GM18873 (cell line): Measurements from ENCODE around the gene OR5B3.
"Not testable (repeated sequence)": the region's sequence is repeated elsewhere in the genome, so short reads cannot be mapped to it uniquely, and the experiment has no call there.

Source experiments
- ATAC-seq: cut with Tn5 transposase; IDR thresholded peaks from one replicate; pipeline ENCODE4 v1.9.1; 2021; ENCODE audit warnings: mild to moderate bottlenecking, moderate library complexity, moderate number of reproducible peaks; ENCODE audit not compliant: unreplicated experiment, low FRiP score

The OR5B3 gene

DNA sequence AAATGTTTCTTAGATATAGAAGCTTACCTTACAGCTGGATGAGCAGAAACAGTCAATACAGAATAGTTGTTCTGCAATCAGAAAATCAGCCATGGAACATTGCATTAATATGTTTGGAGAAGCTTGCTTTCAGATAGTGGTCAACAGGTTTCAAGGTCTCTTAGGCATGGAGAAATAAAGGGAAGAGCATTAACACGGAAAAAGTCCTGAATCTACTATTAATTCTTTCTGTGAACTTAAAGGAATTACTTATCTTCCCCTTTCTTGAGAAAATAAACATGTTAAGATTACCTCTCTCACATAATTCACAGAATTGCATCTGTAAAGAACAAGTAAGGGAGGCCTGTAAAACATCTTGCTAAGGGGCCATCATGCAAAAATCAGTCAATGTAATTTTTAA is at the start of gene OR5B3:
Gene OR5B3, minus strand, starts transcription at position 101 of the 400 bp plus-strand sequence. CDS start 3,465 bp downstream, outside the sequence.
- no peak for ATAC-seq

DNA sequence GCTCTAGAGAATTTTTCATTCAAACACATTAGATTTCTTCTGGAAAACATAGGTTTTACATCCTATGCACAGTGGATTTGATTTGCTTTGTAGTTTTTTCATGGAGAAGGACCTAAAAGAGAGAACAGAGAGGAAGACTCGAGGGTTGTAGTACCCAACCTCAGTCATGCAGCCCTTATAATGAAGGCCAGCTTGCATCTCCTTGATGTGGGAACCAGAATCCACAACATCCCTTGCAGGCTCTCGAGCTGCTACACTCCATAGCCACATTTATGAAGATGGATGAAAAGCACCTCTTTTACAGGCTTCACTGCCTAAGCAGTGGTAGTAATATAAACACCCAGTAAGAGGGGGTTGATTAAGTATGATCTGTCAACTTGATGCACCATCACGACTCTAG is 44.9 kb upstream of the OR5B3 start:
- no peak for ATAC-seq

DNA sequence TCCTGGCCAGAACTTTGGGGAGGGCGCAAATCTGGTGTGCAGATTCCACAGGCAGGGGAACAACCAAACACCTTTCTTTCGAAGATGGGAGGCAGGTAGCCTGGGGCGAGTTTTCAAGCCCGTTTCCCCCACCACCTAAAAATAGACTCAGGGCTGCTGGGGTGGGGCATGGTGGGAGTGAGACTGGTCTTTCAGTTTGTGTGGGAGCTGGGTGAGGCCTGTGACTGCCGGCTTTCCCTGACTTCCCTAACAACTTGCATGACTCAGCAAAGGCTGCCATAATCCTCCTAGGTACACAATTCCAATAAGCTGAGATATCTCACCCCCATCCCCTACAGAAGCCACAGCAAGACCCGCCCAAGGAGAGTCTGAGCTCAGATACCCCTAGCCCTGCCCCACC is 39.6 kb upstream of the OR5B3 start:
- no peak for ATAC-seq

DNA sequence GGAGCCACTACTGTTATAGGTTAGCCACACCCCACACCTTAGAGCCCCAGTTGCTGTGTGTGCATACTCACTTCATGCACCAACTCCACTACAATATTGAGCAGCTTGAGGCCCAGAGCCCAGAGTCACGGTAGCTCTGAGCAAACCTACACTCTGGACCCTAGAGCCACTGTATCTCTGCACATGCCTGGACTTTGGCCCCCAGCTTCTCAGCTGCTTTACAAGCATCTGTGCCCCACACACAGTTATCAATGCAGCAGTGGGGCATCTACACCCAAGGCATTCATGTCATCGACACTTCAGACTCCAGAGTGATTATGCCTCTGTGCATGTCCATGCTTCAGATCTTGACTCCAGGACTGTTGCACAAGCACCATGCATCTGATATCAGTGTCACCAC is 37.6 kb upstream of the OR5B3 start:
- no peak for ATAC-seq

DNA sequence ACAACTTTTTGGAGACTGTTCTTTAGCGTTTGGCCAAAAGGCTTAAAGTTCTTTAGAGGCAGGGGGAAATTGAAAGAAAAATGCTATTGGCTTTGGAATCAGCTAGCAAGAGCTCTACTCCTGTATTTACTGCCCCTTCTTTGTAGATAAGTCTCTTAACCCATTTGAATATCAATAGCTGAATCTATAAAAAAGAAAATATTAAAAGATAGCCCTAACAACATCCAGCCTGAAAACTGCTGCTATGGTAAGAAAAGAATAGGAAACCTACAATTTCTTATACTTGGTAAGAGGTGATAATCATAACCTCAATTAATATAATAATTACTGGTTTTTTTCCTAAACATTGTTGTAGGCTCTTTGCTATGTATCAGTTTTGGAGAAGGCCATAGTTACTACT is 35.5 kb upstream of the OR5B3 start, which contains the start of gene OR5B12:
Gene OR5B12, minus strand, starts transcription at position 101 of the 400 bp plus-strand sequence. CDS start 2,085 bp downstream, outside the sequence.
- ATAC-seq: no peak

DNA sequence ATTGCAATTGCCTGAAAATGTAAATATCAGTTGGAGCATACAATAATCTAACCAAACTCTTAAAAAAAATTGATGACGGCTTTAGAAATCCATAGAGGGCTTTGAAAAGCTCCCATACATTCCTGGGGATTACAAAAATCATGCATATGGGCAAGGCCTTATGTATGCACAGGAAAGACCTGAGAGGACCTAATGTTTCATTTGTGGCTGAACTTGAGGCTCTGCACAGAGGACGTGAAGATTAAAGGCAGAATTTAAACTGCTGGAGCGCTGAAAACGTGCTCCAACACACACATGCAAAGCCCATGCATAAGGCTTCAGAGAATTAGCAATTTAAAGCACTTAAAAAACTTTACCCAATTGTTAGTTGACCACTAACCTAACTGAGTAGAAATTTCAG is 31.8 kb upstream of the OR5B3 start:
- no peak for ATAC-seq

DNA sequence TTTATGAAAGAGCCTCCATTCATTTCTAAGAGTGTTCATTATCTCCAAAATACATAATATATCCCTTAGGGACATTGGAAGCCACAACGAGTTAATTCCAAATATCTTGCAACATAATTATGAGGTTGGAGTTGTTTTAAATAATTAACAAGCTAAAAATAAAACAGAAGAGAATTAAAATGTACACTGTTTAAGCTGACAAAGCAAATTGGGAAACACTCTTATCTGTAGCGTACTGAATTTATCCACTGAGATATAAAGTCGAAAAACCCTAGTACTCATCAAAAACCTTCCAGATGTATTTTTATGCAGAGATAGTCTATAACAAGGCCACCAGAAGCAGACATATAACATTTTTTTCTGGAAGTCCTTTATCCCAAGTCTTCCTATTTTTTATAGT is 27.5 kb upstream of the OR5B3 start:
- ATAC-seq: no peak

DNA sequence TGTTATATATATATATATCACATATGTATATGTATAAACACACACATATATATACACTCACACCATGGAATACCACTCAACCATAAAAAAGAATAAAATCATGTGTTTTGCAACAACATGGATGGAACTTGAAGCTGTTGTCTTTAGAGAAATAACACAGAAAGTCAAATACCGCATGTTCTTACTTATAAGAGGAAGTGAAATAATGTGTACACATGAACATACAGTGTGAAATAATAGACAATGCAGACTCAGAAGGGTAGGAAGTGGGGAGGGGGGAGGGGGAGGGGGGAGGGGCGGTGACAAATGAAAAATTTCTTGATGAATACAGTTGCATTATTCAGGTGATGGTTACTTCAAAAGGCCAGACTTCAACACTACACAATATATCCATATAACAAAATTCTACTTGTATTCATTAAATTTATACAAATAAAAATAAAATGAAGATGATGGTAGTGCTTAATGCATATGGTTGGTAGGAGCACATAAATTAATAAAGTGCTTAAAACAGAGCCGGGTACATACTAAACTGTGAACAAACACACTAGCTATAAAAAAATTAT is 27.0 kb upstream of the OR5B3 start:
- ATAC-seq: no peak

DNA sequence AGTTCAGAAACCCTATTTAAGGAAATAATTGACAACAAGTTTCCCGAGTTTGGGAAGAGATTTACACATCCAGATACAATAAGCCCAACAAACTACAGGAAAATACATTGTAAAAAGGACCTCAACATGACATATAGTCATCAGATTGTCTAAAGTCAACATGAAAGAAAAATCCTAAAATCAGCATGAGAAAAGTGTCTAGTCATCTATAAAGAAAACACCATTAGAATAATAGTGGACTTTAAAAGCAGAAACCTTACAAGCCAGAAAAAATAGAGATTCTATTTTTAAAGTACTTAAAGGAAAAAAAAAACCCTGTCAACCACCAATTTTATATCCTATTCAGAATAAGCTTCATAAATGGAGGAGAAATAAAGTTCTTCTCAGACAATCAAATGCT is 22.6 kb upstream of the OR5B3 start:
- no peak for ATAC-seq

DNA sequence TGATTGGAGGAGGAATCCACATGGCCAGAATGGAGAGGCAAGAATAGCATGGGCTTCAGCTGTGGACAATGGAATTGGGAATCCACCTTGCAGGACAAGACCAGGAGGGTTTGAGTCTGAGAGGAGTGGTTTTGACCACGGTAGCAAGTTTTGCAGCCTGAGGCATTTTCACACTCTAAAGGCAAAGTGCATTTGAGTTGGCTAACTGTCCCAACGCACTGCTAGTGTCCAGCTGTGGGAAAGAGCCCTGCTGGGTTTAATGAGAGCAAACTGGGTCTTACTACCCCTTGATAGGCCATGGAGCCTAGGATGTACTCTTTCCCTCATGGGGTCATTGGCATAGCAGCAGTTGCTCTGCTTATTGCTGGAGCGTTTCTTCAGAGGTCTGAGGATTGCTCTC is 21.3 kb upstream of the OR5B3 start, which contains the start of gene OR5B2:
Gene OR5B2, minus strand, starts transcription at position 101 of the 400 bp plus-strand sequence. CDS start 4,860 bp downstream, outside the sequence.
- ATAC-seq: no peak

DNA sequence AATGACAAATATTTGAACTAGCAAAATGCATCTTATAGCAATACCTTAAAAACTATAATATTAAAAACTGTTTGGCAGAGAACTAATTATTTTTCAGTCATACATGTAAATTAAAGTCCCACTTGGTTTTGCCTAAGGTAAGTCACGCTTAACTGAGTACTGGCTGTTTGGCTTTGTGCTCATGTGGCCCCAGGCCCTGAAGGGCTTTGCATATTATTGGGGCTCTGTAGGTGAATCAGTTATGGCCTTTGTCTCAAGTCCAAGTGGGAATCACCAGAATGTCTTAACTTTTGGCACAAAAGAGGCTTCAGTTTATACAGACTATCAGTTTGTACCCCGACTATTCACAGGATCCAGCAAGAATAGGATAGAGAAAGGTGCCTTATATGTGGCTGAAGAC is 7.1 kb downstream of the OR5B3 start:
- not testable (repeated sequence) for ATAC-seq

DNA sequence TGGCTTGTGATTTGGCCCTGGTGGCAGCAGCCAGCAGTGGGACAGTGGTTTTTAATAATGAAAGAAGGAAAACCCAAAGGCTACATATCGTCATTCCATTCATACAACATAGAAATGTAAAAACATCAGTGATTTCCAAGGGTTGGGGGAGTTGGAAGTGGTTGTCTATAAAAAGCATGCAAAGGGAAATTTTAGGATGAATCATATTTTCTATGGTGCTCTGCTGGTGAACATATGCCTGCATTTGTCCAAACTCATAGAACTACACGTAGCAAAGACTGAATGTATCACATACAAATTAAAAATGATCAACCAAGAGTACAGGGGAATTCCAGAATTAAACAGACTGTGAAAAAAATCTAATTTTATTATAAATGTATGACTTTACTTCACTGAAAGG is 11.1 kb downstream of the OR5B3 start:
- ATAC-seq: no peak

DNA sequence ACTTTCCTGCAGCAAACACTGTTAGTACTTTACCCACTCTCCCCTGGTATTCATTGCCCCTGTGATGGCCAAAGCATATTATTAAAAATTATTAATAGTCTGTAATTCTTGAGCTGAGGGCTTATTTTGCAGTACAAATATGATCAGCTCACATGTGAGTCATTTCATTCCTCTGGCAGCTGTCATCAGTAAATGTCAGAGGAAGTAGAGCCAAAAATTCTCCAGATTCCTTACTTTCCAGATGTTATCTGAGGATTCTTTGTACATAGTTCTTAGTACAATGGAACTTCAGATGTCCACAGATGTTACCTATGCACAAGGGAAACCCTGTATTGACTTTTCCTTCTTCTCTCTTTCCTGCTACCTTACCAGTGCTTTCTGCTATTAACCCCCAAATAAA is 12.5 kb downstream of the OR5B3 start:
- no peak for ATAC-seq

DNA sequence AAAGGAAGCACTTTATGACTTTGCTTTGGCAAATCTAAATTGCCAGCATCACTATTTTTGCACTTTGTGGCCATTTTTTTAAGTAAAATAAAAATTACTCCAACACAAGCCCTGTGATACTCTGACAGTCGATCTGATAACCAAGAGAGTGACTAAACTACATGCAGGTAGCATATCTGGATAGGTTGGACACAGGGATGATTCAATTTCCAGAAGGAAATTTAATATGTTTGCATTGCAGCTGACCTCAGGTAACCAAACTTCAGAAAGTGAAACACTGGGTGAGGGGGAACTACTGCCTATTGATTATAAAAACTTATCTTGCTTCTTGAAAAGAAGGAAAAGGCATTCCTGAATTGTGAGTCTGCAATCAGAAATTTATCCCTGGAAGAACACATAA is 13.9 kb downstream of the OR5B3 start:
- no peak for ATAC-seq

DNA sequence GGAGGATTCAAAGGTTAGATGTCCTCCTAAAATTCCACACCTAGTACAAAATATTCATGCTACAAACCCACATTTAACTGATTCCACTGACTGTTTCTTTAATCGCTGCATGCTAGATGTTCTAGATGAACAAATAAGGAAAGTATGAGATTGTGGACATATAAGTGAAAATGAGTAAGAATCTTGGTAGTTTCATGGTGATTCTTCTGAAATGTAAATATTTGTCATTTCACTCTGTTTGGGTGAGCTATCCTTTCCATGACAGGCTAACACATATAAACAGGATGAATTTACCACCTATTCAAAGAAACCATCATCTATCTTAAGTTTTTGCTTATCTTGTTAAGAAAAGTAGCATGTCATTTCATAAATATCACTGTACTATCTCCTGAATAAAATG is 14.8 kb downstream of the OR5B3 start:
- ATAC-seq: no peak

DNA sequence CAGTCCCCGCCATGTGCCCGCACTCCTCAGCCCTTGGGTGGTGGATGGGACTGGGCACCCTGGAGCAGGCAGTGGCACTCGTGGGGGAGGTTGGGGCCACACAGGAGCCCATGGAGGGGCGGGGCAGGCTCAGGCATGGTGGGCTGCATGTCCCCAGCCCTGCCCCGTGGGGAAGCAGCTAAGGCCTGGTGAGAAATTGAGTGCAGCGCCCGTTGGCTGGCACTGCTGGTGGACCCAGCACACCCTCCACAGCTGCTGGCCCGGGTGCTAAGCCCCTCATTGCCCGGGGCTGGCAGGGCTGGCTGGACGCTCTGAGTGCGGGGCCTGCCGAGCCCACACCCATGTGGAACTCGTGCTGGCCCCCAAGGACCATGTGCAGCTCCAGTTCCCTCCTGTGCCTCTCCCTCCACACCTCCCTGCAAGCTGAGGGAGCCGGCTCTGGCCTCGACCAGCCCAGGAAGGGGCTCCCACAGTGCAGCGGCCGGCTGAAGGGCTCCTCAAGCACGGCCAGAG is 16.1 kb downstream of the OR5B3 start:
- ATAC-seq: no peak

DNA sequence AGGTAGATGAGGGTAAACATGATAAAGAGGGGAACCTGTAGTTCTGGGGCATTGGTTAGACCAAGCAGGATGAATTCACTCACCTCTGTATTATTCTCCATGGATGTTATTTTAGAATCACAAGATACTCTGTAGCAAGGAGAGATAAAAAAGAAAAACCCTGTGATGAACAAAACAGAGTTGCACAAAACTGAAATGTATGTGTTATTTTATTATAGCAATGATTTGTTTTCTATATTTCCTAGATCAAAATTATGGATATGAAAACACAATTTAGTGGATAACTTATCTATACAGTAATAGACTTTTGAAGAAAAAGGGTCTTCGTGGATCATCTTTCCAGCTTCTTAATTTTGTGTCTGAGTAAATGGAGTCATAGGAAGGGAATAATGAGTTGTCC is 47.7 kb downstream of the OR5B3 start, which contains the start of gene OR5B17:
Gene OR5B17, minus strand, starts transcription at position 101 of the 400 bp plus-strand sequence. Its CDS starts 0 bp downstream, at position 101.
- ATAC-seq: no peak

DNA sequence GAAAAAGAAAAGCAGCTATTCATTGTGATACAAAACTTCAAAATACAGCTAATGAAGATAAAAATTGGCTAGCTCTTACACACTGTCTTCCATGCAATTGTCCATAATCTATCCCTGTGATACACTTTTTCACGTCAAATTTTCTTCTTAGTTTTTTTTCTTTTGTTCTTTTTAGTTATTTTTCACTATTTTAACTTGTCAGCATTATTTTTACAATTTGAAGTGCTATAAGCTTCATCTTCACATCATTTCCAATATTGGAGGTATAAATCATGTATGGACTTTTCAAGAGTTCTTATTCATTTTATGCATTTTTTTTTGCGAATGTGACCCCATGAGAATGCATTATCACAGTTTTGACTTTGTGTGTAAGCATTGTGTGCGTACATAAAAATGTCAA is 51.9 kb downstream of the OR5B3 start:
- ATAC-seq: no peak
